Measurements from ENCODE around the gene FNDC3A.
A peak's percentile ranks its signal among the peaks of the same experiment; 100 is the strongest.

FNDC3A gene

DNA sequence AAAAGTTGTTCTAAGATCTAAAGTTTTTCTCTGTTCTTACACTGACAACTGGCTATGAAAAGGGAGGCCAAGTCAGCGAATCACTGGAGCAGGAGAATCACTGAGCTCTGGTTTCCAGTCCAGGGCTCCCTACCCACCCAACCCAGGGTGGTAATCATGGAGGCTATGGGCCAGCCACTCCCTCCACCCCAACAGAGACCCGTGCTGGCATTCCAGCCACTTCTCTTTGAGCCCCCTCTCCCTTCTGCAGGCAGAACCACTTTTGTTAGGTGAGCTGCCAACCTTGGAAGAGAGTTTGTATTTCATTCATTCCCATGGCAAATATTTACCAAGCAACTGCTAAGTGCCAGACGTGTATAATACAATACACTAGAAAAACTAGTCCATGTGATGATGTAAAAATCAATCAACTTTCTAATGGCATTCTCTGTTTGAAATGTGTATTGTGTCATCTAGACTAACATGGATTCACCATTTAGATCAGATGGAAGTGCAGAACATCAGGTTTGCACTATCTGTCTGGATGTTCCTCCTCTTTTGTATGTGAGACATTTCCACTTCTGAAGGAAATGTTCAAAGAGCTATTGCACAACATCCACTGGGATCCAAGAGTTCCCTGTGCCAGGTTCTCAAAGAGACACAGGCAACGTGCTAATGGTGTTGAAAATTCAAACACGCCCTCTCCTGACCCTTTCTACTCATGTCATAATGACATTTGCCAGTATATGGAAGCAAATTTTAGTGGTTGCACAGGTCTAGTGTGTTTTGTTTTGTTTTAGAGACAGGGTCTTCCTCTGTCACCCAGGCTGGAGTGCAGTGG, 249.7 kb downstream of the FNDC3A start:
- no peak for FAIRE-seq
- DNase-seq (ENCODE audit: insufficient read length, low spot score) = no peak
- TF ChIP-seq, protein P1, sequence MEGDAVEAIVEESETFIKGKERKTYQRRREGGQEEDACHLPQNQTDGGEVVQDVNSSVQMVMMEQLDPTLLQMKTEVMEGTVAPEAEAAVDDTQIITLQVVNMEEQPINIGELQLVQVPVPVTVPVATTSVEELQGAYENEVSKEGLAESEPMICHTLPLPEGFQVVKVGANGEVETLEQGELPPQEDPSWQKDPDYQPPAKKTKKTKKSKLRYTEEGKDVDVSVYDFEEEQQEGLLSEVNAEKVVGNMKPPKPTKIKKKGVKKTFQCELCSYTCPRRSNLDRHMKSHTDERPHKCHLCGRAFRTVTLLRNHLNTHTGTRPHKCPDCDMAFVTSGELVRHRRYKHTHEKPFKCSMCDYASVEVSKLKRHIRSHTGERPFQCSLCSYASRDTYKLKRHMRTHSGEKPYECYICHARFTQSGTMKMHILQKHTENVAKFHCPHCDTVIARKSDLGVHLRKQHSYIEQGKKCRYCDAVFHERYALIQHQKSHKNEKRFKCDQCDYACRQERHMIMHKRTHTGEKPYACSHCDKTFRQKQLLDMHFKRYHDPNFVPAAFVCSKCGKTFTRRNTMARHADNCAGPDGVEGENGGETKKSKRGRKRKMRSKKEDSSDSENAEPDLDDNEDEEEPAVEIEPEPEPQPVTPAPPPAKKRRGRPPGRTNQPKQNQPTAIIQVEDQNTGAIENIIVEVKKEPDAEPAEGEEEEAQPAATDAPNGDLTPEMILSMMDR (IDR thresholded peaks at IDR 0.05; ENCODE audit: insufficient read depth, missing control alignments) = no peak

DNA sequence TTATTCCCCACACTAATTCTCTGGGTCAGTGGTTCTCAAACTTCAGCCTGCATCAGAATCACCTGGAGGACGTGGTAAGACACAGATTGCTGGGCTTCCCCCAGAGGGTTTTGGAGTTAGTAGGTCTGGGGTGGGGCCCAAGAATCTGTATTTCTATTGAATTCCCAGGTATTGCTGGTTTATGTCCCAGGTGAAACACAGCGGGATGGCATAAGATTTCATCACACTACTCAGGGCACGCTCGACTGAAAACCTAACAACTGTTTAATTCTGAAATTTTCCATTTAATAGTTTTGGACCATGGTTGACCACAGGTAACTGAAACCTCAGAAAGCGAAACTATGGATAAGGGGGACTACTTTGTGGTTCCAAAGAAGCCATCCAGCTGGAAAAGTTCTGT, 250.9 kb downstream of the FNDC3A start:
- no peak for DNase-seq (ENCODE audit: insufficient read length, low spot score)
- TF ChIP-seq, protein P1 (IDR thresholded peaks at IDR 0.05; ENCODE audit: insufficient read depth, missing control alignments) = no peak
- no peak for FAIRE-seq

DNA sequence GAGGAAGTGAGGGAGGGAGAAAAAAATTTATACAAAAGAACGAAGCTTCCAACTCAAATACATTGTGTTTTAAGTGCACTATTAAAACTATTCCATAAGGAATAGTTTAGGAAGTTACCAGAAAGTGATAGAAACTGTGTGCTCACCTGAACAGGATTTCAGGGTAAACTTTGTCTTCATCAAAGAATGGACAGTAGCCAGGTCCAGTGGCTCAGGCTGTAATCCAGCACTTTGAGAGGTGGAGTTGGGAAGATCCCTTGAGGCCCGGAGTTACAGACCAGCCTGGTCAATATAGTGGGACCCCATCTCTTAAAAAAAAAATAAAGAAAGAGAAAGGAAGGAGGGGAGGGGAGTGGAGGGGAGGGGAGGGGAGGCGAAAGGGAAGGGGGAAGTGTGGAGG, 259.0 kb downstream of the FNDC3A start:
- TF ChIP-seq, protein P1 (IDR thresholded peaks at IDR 0.05; ENCODE audit: insufficient read depth, missing control alignments) = no peak
- DNase-seq (ENCODE audit: insufficient read length, low spot score) (no peak), FAIRE-seq (no peak)

DNA sequence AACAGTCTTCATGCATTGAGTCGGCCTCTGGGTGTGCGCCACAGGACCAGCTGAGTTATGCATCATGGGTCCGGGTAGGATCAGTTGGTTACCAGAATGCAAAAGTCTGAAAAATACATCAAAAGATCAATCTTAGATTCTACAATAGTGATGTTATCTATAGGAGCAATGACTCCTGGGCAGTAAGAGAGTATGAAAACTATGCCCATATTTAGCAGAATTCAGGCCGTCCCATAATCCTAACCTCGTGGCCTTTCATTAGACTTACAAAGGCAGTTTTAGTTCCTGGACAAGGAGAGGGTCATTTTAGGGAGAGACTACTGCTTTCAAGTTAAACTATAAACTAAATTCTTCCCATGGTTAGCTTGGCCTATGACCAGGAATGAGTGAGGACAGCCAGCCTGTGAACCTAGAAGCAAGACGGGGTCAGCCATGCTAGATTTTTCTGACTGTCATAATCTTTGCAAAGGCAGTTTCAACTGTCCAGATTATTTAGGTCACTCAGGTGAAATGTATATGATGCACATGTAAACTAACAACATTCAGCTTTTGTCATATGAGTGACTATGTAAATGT, 260.2 kb downstream of the FNDC3A start:
- FAIRE-seq = no peak
- no peak for DNase-seq (ENCODE audit: insufficient read length, low spot score)
- TF ChIP-seq, protein P1 (IDR thresholded peaks at IDR 0.05; ENCODE audit: insufficient read depth, missing control alignments) = no peak

DNA sequence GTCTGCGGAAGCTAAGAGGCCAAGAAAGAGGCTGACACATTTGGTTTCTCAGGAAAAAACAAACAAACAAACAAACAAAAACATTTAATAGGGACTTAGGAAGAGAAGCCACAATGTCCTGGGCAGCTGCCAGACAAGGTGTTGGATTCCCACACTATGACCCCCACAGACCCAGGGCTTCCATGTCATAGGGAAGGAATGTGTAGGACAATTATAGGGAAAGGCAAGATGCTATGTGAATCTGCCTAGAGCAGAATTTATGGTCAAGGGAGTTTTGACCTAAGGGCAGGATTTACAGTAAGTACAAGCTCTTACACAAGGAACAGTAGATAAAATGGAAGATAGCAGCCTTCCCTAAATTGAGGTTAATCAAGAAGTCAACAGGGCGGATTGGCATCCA, 262.9 kb downstream of the FNDC3A start:
- FAIRE-seq (no peak), DNase-seq (ENCODE audit: insufficient read length, low spot score) (no peak)
- TF ChIP-seq, protein P1 (IDR thresholded peaks at IDR 0.05; ENCODE audit: insufficient read depth, missing control alignments) = no peak

DNA sequence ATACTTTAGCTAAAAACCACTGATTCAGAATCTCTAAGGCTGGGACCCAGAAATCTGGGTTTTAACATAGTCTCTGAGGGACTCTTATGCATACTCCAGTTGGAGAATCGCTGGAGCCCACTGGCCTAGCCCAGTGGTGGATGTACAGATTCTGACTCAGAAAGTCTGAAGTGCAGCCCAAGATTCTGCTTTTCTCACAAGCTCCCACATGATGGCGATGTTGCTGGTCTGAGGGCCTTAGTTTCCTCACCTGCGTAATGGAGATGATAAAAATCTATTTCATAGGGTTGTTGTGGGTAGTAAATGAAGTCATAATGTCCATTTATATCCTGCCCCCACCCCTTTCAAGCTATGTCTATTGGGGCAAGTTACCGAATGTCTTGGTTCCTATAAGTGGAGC, 264.3 kb downstream of the FNDC3A start:
- TF ChIP-seq, protein P1 (IDR thresholded peaks at IDR 0.05; ENCODE audit: insufficient read depth, missing control alignments) = peak; percentile 58
- FAIRE-seq = no peak
- no peak for DNase-seq (ENCODE audit: insufficient read length, low spot score)

DNA sequence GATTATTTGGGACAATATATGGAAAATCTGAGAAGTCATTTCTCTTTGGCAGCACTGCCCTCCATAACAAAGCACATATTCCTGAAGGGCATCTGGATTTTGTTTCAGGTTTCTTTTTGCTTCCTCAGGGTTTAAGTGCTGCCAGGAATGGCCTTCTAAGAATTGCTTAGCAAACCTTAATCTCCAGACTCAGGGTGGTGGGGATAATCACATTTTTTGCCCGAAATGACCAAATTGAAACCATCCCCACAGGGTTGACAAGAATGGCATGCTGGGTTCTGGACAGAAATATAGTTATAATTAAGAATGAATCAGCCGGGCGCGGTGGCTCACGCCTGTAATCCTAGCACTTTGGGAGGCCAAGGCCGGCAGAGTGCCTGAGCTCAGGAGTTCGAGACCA, 265.6 kb downstream of the FNDC3A start:
- FAIRE-seq (no peak), DNase-seq (ENCODE audit: insufficient read length, low spot score) (no peak)
- TF ChIP-seq, protein P1 (IDR thresholded peaks at IDR 0.05; ENCODE audit: insufficient read depth, missing control alignments) = no peak

Data from D721Med (cell line).